WI38 (cell line): ENCODE measurements around the gene CCNH.

Experiments
- H3K4me3 ChIP-seq: 2 replicates; pipeline ENCODE4 v1.5.1; 2011; ENCODE audit warnings: low read depth, mild to moderate bottlenecking, control low read depth, low read length
- TF ChIP-seq, protein P1 (sequence below): IDR thresholded peaks from 2 replicates; pipeline ENCODE4 v1.5.1; 2012; ENCODE audit warnings: low read depth, mild to moderate bottlenecking, control low read depth, low read length

Gene CCNH

GRCh38 chr5:87412630-87413342 lies at the start of gene CCNH:
Gene CCNH (minus strand): TSS chr5:87412930. CDS start chr5:87412794, 136 bp downstream.
- TF ChIP-seq, protein P1, sequence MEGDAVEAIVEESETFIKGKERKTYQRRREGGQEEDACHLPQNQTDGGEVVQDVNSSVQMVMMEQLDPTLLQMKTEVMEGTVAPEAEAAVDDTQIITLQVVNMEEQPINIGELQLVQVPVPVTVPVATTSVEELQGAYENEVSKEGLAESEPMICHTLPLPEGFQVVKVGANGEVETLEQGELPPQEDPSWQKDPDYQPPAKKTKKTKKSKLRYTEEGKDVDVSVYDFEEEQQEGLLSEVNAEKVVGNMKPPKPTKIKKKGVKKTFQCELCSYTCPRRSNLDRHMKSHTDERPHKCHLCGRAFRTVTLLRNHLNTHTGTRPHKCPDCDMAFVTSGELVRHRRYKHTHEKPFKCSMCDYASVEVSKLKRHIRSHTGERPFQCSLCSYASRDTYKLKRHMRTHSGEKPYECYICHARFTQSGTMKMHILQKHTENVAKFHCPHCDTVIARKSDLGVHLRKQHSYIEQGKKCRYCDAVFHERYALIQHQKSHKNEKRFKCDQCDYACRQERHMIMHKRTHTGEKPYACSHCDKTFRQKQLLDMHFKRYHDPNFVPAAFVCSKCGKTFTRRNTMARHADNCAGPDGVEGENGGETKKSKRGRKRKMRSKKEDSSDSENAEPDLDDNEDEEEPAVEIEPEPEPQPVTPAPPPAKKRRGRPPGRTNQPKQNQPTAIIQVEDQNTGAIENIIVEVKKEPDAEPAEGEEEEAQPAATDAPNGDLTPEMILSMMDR: no peak
- H3K4me3 ChIP-seq: peak within 1 kb of the TSS; percentile 76

- no peak overlapping the region for H3K4me3 ChIP-seq
- TF ChIP-seq, protein P1: no peak
Measured at GRCh38 chr5:87457706-87458105, 45.0 kb upstream of the CCNH start.

GRCh38 chr5:87453801-87454200 lies 41.1 kb upstream of the CCNH start:
- no peak overlapping the region for H3K4me3 ChIP-seq
- TF ChIP-seq, protein P1: no peak

DNA sequence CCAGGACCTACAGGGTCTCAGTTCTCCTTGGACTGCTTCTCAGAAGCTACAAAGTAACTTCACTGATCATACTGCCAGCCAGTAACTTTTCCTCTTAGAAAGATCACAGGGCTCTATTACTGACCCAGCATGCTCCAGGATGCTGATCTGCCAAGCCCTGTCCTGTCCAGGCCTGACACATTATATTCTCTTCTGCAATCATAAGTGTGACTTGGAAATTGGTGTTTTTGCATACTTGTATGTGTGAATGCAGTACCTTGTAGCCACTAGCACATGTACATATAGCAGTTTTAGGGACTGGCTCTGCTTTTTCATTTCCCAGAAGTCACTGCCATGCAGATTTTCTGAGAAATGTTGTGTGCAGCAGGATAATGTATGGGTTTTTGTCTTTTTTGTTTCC lies 40.1 kb upstream of the CCNH start:
- TF ChIP-seq, protein P1: no peak

DNA sequence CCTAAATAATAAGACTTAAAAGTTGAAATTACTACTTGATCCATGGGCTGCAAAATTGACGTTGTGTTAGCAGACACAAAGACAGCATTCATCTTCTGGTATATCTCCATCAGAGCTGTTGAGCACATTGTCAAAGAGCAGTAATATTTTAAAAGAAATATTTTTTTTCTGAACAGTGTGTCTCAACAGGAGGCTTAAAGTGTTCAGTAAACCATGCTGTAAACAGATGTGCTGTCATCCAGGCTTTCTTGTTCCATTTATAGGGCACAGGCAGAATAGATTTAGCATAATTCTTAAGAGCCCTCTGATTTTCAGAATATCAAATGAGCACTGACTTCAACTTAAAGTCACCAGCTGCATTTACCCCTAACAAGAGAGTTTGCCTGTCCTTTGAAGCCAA lies 29.7 kb upstream of the CCNH start:
- H3K4me3 ChIP-seq: no peak overlapping the region

More for the DNA sequence above, 40.1 kb upstream of the CCNH start:
- H3K4me3 ChIP-seq: no peak overlapping the region

DNA sequence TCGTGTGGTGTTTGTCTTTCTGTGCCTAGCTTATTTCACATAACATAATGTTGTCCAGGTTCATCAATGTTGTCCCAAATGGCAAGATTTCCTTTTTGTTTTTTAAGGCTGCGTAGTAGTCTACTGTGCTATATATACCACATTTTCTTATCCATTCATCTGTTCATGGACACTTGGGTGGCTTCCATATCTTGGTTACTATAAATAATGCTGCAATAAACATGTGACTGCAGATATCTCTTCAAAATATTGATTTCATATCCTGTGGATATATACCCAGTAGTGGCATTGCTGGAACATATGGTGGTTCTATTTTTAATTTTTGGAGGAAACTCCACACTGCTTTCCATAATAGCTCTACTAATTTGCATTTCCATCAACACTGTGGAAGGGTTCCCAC lies 25.5 kb upstream of the CCNH start:
- TF ChIP-seq, protein P1: no peak
- no peak overlapping the region for H3K4me3 ChIP-seq

More for the DNA sequence above, 29.7 kb upstream of the CCNH start:
- TF ChIP-seq, protein P1: no peak

- H3K4me3 ChIP-seq: no peak overlapping the region
- TF ChIP-seq, protein P1: no peak
Measured at GRCh38 chr5:87437724-87438123, 25.0 kb upstream of the CCNH start.
